Measurements from ENCODE around the gene CPEB2.

DNA sequence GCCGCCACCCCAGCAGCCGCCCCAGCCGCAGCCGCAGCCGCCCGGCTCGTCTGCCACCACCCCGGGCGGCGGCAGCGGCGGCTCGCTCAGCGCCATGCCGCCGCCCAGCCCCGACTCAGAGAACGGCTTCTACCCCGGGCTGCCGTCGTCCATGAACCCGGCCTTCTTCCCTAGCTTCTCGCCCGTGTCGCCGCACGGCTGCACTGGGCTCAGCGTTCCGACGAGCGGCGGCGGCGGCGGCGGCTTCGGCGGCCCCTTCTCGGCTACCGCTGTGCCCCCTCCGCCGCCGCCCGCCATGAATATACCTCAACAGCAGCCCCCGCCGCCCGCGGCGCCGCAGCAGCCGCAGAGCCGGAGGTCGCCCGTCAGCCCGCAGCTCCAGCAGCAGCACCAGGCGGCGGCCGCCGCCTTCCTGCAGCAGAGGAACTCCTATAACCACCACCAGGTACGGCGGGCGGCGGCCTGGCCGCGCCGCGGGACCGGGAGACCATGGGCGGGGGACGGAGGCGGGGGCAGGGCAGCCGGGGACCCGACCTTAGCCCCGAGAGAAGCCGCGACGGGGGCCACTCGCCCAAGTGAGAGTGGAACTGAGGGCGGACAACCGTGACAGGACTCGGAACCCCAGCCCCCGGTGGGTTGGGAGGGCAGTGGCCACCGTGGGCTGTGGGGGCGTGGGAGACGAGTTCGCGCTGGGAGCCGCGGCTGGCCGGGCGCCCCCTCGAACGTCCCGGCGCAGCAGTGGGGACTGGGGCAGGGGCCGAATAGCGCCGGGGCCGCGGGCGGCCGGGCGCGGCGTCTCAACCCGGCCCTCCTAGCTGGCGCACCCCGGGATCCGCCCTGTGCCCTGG lies 1.8 kb downstream of the CPEB2 start:
- no peak for TF ChIP-seq POLR2AphosphoS5 (IDR thresholded peaks at IDR 0.05; ENCODE audit: low read depth, low read length)
- TF ChIP-seq, protein P1, sequence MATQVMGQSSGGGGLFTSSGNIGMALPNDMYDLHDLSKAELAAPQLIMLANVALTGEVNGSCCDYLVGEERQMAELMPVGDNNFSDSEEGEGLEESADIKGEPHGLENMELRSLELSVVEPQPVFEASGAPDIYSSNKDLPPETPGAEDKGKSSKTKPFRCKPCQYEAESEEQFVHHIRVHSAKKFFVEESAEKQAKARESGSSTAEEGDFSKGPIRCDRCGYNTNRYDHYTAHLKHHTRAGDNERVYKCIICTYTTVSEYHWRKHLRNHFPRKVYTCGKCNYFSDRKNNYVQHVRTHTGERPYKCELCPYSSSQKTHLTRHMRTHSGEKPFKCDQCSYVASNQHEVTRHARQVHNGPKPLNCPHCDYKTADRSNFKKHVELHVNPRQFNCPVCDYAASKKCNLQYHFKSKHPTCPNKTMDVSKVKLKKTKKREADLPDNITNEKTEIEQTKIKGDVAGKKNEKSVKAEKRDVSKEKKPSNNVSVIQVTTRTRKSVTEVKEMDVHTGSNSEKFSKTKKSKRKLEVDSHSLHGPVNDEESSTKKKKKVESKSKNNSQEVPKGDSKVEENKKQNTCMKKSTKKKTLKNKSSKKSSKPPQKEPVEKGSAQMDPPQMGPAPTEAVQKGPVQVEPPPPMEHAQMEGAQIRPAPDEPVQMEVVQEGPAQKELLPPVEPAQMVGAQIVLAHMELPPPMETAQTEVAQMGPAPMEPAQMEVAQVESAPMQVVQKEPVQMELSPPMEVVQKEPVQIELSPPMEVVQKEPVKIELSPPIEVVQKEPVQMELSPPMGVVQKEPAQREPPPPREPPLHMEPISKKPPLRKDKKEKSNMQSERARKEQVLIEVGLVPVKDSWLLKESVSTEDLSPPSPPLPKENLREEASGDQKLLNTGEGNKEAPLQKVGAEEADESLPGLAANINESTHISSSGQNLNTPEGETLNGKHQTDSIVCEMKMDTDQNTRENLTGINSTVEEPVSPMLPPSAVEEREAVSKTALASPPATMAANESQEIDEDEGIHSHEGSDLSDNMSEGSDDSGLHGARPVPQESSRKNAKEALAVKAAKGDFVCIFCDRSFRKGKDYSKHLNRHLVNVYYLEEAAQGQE (IDR thresholded peaks at IDR 0.05; ENCODE audit: insufficient read depth in 1 of 2, low read depth in 2 of 2, low read length in 2 of 2): no peak
- TF ChIP-seq SIN3A (IDR thresholded peaks at IDR 0.05; ENCODE audit: borderline replicate concordance, insufficient read depth, low read length): no peak
- TF ChIP-seq TAF1 (IDR thresholded peaks at IDR 0.05; ENCODE audit: borderline replicate concordance, insufficient read depth, low read length): no peak
- TF ChIP-seq FOXP2 (optimal IDR thresholded peaks at IDR 0.05; ENCODE audit: borderline replicate concordance, extremely low read depth, extremely low read length, insufficient read depth): no peak

All from PFSK-1 (cell line).